Measurements from ENCODE around the gene CD300LD.

GRCh38 chr17:74604761-74605160 lies 12.7 kb upstream of the CD300LD start:
- TF ChIP-seq CTCF (IDR thresholded peaks at IDR 0.05) (no peak), POLR2AphosphoS5 (IDR thresholded peaks at IDR 0.05) (no peak), POLR2A (IDR thresholded peaks at IDR 0.05) (no peak)
